A549 (cell line): ENCODE results near the gene SLC35A4. TPM values are rescaled to one million over a fixed set of nuclear protein-coding genes. Genes with fewer than 3 reads are reported as not detected.

Source experiments
- ATAC-seq, 2 experiments: fragments of 200-7000 bp in 1 of 2; fragments of >200 bp in 1 of 2; cut with Nextera tagmentation in 1 of 2; cut with Tn5 transposase in 1 of 2; 3 replicates each; pipeline versions ENCODE4 v1.8.0 to v1.9.1; 2018 to 2020; ENCODE audit warnings: mild to moderate bottlenecking in 1 of 2, moderate library complexity in 1 of 2
- CTCF ChIA-PET: fragments of 300-600 bp; sonication (Branson Sonifier 250); formaldehyde crosslinking; extraction: SDS; loops from one replicate; lab custom pipeline; 2021; ENCODE audit warnings: antibody characterized with exemption, inconsistent platforms; lab: Yijun Ruan, JAX
- POLR2A ChIA-PET: fragments of 350-600 bp; formaldehyde crosslinking; extraction: SDS; loops from one replicate; lab custom pipeline; 2021; ENCODE audit warnings: antibody characterized with exemption, inconsistent platforms; lab: Yijun Ruan, JAX
- DNase-seq, 2 experiments: peaks; one replicate each; pipeline versions ENCODE4 v3.0.0 to v3.0.0-alpha.2; 2011 to 2016; ENCODE audit warnings: low read depth in 1 of 2, low spot score in 1 of 2
- FAIRE-seq: peaks from 2 replicates; lab custom pipeline; 2011; peaks lifted over from hg19 to GRCh38; lab: Jason Lieb, UNC
- H3K27ac ChIP-seq, 2 experiments: fragments of >200 bp; sonication (Bioruptor Twin); formaldehyde crosslinking; 3 replicates each; pipeline ENCODE4 v1.5.1; 2016 to 2017
- H3K4me1 ChIP-seq: fragments of >200 bp; sonication (Bioruptor Twin); formaldehyde crosslinking; 3 replicates; pipeline ENCODE4 v1.6.1; 2016
- H3K4me2 ChIP-seq: fragments of >200 bp; sonication (Bioruptor Twin); formaldehyde crosslinking; 3 replicates; pipeline ENCODE4 v1.6.1; 2016
- H3K4me3 ChIP-seq: fragments of >200 bp; sonication (Bioruptor Twin); formaldehyde crosslinking; 3 replicates; pipeline ENCODE4 v1.5.1; 2016
- H3K9me3 ChIP-seq: fragments of >200 bp; sonication (Bioruptor Twin); formaldehyde crosslinking; 3 replicates; pipeline ENCODE4 v1.6.1; 2016
- BHLHE40 ChIP-seq: IDR thresholded peaks from 2 replicates; pipeline ENCODE4 v1.6.1; 2012; ENCODE audit warnings: low read depth, low read length, inconsistent platforms
- CBX2 ChIP-seq: fragments of 200-600 bp; sonication (generic); IDR thresholded peaks from 2 replicates; pipeline ENCODE4 v1.6.1; 2016; ENCODE audit warnings: low read depth, mild to moderate bottlenecking, borderline replicate concordance
- CEBPB ChIP-seq, 2 experiments: fragments of >200 bp in 1 of 2; sonication (Bioruptor Twin) in 1 of 2; formaldehyde crosslinking in 1 of 2; IDR thresholded peaks; 2 replicates each; pipeline ENCODE4 v1.6.1; 2012 to 2016
- CHD4 ChIP-seq: fragments of 200-600 bp; sonication (generic); IDR thresholded peaks from 2 replicates; pipeline ENCODE4 v1.6.1; 2016; ENCODE audit warnings: antibody characterized with exemption, mild to moderate bottlenecking, borderline replicate concordance
- EHF ChIP-seq: fragments of 250-450 bp; sonication (Bioruptor Pico); IDR thresholded peaks from 2 replicates; pipeline ENCODE4 v1.5.0; 2020; ENCODE audit warnings: mild to moderate bottlenecking
- EHMT2 ChIP-seq: fragments of 200-600 bp; sonication (generic); IDR thresholded peaks from 2 replicates; pipeline ENCODE4 v1.6.1; 2016; ENCODE audit warnings: antibody characterized with exemption, low read depth, mild to moderate bottlenecking, moderate library complexity
- EP300 ChIP-seq, 2 experiments: fragments of >200 bp; sonication (Bioruptor Twin); formaldehyde crosslinking; IDR thresholded peaks; 2 replicates in 1 of 2; 3 replicates in 1 of 2; pipeline ENCODE4 v1.6.1; 2016 to 2017
- FOSL2 ChIP-seq, 2 experiments: fragments of 450-650 bp in 1 of 2; fragments of >200 bp in 1 of 2; sonication (Bioruptor Twin) in 1 of 2; formaldehyde crosslinking; IDR thresholded peaks; 2 replicates each; pipeline versions ENCODE4 v1.5.0 to v1.6.1; 2016 to 2020; ENCODE audit warnings: mild to moderate bottlenecking in 1 of 2, moderate library complexity in 1 of 2
- FOXS1 ChIP-seq: fragments of 250-450 bp; sonication (Bioruptor Pico); IDR thresholded peaks from 2 replicates; pipeline ENCODE4 v1.5.0; 2020; ENCODE audit warnings: mild to moderate bottlenecking, moderate library complexity
- HOXA7 ChIP-seq: fragments of 250-450 bp; sonication (Bioruptor Pico); IDR thresholded peaks from 2 replicates; pipeline ENCODE4 v1.5.0; 2020; ENCODE audit warnings: mild to moderate bottlenecking, moderate library complexity
- HOXB5 ChIP-seq: fragments of 250-450 bp; sonication (Bioruptor Pico); IDR thresholded peaks from 2 replicates; pipeline ENCODE4 v1.5.0; 2020; ENCODE audit warnings: mild to moderate bottlenecking, moderate library complexity
- JUNB ChIP-seq: fragments of >200 bp; sonication (Bioruptor Twin); formaldehyde crosslinking; IDR thresholded peaks from 2 replicates; pipeline ENCODE4 v1.6.1; 2016
- KDM1A ChIP-seq: fragments of 200-600 bp; sonication (generic); IDR thresholded peaks from 2 replicates; pipeline ENCODE4 v1.6.1; 2016; ENCODE audit warnings: low read depth, mild to moderate bottlenecking
- MAFK ChIP-seq: fragments of 450-650 bp; IDR thresholded peaks from 2 replicates; pipeline ENCODE4 v1.6.1; 2014; ENCODE audit not compliant: partially characterized antibody
- PHF8 ChIP-seq: fragments of 200-600 bp; sonication (generic); IDR thresholded peaks from 2 replicates; pipeline ENCODE4 v1.6.1; 2016; ENCODE audit warnings: low read depth, mild to moderate bottlenecking, antibody characterized with exemption, moderate library complexity, borderline replicate concordance
- POLR2A ChIP-seq: IDR thresholded peaks from 2 replicates; pipeline ENCODE4 v1.6.1; 2012; ENCODE audit warnings: mild to moderate bottlenecking, low read length
- RAD21 ChIP-seq, 2 experiments: fragments of >200 bp in 1 of 2; sonication (Bioruptor Twin) in 1 of 2; formaldehyde crosslinking in 1 of 2; IDR thresholded peaks in 1 of 2; conservative IDR thresholded peaks in 1 of 2; 2 replicates in 1 of 2; 3 replicates in 1 of 2; pipeline ENCODE4 v1.6.1; 2012 to 2018; ENCODE audit warnings: inconsistent platforms in 1 of 2
- RCOR1 ChIP-seq: fragments of 150-350 bp; IDR thresholded peaks from 2 replicates; pipeline ENCODE4 v1.6.1; 2014; ENCODE audit warnings: antibody characterized with exemption, low read length, low read depth
- RNF2 ChIP-seq: fragments of 200-600 bp; sonication (generic); IDR thresholded peaks from 2 replicates; pipeline ENCODE4 v1.6.1; 2016; ENCODE audit warnings: low read depth, mild to moderate bottlenecking, antibody characterized with exemption, moderate library complexity, borderline replicate concordance
- SREBF2 ChIP-seq: fragments of 450-650 bp; IDR thresholded peaks from 2 replicates; pipeline ENCODE4 v1.6.1; 2014; ENCODE audit warnings: mild to moderate bottlenecking, moderate library complexity
- TP53 ChIP-seq: fragments of 250-450 bp; sonication (Bioruptor Pico); IDR thresholded peaks from 2 replicates; pipeline ENCODE4 v1.5.0; 2021; ENCODE audit warnings: mild to moderate bottlenecking, moderate library complexity
- USF2 ChIP-seq: fragments of 450-650 bp; IDR thresholded peaks from 2 replicates; pipeline ENCODE4 v1.6.1; 2014; ENCODE audit warnings: antibody characterized with exemption
- ZFP36 ChIP-seq: fragments of 450-650 bp; IDR thresholded peaks from 2 replicates; pipeline ENCODE4 v1.6.1; 2014; ENCODE audit warnings: borderline replicate concordance; ENCODE audit not compliant: partially characterized antibody
- ZSCAN20 ChIP-seq: fragments of 250-450 bp; sonication (Bioruptor Pico); IDR thresholded peaks from 2 replicates; pipeline ENCODE4 v1.8.0; 2022; ENCODE audit warnings: mild to moderate bottlenecking, moderate library complexity
- WGBS: methylation state at CpG from one replicate; pipeline ENCODE4 v1.1.6; 2017; ENCODE audit errors: missing lambda C conversion rate; 5-methylcytosine and 5-hydroxymethylcytosine counted together
- polyA plus RNA-seq, 4 experiments: library from polyadenylated mRNA; depleted of rRNA in 3 of 4; stranded (reverse); fragments of >200 nt; fragmentation: RNase III in 1 of 4; extraction: RNeasy Plus Mini Kit Qiagen cat#74134 plus additional on column Dnase treatment in 1 of 4; gene quantifications; 2 replicates in 3 of 4; 3 replicates in 1 of 4; pipeline ENCODE4 v1.2.3, GENCODE V29; 2011 to 2017
- TF ChIP-seq, protein P1 (sequence below): fragments of >200 bp; sonication (Bioruptor Twin); formaldehyde crosslinking; IDR thresholded peaks from 3 replicates; pipeline ENCODE4 v1.6.1; 2016
- TF ChIP-seq, protein P2 (sequence below): fragments of >200 bp; sonication (Bioruptor Twin); formaldehyde crosslinking; IDR thresholded peaks from 3 replicates; pipeline ENCODE4 v1.5.1; 2016
- TF ChIP-seq, protein P3 (sequence below): fragments of 250-450 bp; sonication (Bioruptor Pico); IDR thresholded peaks from 2 replicates; pipeline ENCODE4 v1.5.0; 2021; ENCODE audit warnings: mild to moderate bottlenecking, moderate library complexity, borderline replicate concordance

Gene SLC35A4
- polyA plus RNA-seq, 2 of the 4 experiments (the other 2 are of a cell fraction), result 65.6 to 79.5 TPM

GRCh38 chr5:140570058-140570457 lies 5.4 kb downstream of the SLC35A4 start:
- FAIRE-seq, result no peak
- H3K4me3 ChIP-seq, result no peak overlapping the region
- no peak; a peak in 1 of 6 replicates for ATAC-seq
- 97% methylated on average over 3 of the region's 4 CpGs for WGBS
- ChIA-PET POLR2A (interaction anchor here (0.9 to 1.2 kb wide), 3 partner anchors 13 to 78 kb away, joined by 3 to 5 read pairs (median 5); partner anchors contain the start of genes IK, NDUFA2 and SRA1), CTCF (interaction anchor here (0.9 to 2.7 kb wide), 6 partner anchors 9 to 150 kb away, joined by 3 to 8 read pairs (median 4); partner anchors contain the start of genes EIF4EBP3 and TMCO6)
- no peak for TF ChIP-seq CBX2
- TF ChIP-seq MAFK, result no peak
- TF ChIP-seq EP300 (IDR thresholded peaks at IDR 0.05), result no peak
- no peak for TF ChIP-seq FOSL2 (IDR thresholded peaks at IDR 0.05)
- no peak for TF ChIP-seq FOSL2 (CRISPR knock-in tag; IDR thresholded peaks at IDR 0.05)
- no peak for TF ChIP-seq RAD21 (conservative IDR thresholded peaks at IDR 0.05 in 1 of 2, IDR thresholded peaks at IDR 0.05 in 1 of 2)
- H3K9me3 ChIP-seq, result no peaks in the 10 kb centered on the region
- peaks cover 11% of the 10 kb centered on the region for H3K4me1 ChIP-seq
- DNase-seq, result no peak
- no peak overlapping the region for H3K27ac ChIP-seq
- no peak overlapping the region for H3K4me2 ChIP-seq

DNA sequence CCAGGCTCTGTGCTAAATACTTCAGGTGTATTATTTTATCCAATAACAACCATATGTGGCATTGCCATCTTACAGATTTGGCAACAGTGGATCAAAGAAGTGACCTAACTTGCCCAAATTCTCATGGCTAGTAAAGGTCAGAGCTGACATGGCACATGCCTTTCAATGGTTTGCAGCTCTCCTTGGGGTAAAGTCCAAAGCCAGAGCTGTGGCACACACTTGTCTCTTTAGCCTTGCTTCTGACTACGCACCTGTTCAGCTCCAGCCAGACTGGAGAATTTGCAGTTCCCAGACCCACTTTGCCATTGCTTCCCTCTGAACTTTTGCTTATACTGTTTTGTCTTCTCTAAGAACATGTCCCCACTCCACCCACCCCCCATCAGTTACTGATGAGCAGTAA lies 5.9 kb downstream of the SLC35A4 start:
- no peak overlapping the region for H3K27ac ChIP-seq
- ChIA-PET POLR2A (interaction anchor here (1.0 to 1.2 kb wide), 2 partner anchors 13 to 77 kb away, joined by 3 to 5 read pairs; partner anchors contain the start of genes IK, NDUFA2 and SRA1), CTCF (interaction anchor here (0.6 to 2.7 kb wide), 5 partner anchors 8 to 324 kb away, joined by 3 to 8 read pairs (median 5); partner anchors contain the start of genes EIF4EBP3 and TMCO6)
- TF ChIP-seq ZSCAN20 (CRISPR knock-in tag), result no peak
- TF ChIP-seq TP53, result no peak
- TF ChIP-seq FOSL2 (IDR thresholded peaks at IDR 0.05), result no peak
- TF ChIP-seq FOSL2 (CRISPR knock-in tag; IDR thresholded peaks at IDR 0.05), result no peak
- no peak for TF ChIP-seq MAFK
- TF ChIP-seq, protein P1, sequence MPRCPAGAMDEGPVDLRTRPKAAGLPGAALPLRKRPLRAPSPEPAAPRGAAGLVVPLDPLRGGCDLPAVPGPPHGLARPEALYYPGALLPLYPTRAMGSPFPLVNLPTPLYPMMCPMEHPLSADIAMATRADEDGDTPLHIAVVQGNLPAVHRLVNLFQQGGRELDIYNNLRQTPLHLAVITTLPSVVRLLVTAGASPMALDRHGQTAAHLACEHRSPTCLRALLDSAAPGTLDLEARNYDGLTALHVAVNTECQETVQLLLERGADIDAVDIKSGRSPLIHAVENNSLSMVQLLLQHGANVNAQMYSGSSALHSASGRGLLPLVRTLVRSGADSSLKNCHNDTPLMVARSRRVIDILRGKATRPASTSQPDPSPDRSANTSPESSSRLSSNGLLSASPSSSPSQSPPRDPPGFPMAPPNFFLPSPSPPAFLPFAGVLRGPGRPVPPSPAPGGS, result no peak
- no peak for TF ChIP-seq SREBF2
- TF ChIP-seq JUNB, result no peak
- TF ChIP-seq, protein P2, sequence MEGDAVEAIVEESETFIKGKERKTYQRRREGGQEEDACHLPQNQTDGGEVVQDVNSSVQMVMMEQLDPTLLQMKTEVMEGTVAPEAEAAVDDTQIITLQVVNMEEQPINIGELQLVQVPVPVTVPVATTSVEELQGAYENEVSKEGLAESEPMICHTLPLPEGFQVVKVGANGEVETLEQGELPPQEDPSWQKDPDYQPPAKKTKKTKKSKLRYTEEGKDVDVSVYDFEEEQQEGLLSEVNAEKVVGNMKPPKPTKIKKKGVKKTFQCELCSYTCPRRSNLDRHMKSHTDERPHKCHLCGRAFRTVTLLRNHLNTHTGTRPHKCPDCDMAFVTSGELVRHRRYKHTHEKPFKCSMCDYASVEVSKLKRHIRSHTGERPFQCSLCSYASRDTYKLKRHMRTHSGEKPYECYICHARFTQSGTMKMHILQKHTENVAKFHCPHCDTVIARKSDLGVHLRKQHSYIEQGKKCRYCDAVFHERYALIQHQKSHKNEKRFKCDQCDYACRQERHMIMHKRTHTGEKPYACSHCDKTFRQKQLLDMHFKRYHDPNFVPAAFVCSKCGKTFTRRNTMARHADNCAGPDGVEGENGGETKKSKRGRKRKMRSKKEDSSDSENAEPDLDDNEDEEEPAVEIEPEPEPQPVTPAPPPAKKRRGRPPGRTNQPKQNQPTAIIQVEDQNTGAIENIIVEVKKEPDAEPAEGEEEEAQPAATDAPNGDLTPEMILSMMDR, result no peak
- TF ChIP-seq ZFP36, result no peak
- TF ChIP-seq CHD4, result no peak
- TF ChIP-seq CEBPB (IDR thresholded peaks at IDR 0.05), result no peak
- no peak for TF ChIP-seq POLR2A
- TF ChIP-seq EHF (CRISPR knock-in tag), result no peak
- no peak overlapping the region for H3K4me2 ChIP-seq
- DNase-seq (no peak), ATAC-seq (no peak), FAIRE-seq (no peak)
- WGBS, result 95% methylated on average over 1 of the region's 1 CpG
- no peak overlapping the region for H3K4me3 ChIP-seq
- H3K4me1 ChIP-seq, result peaks cover 9% of the 10 kb centered on the region
- H3K9me3 ChIP-seq, result no peaks in the 10 kb centered on the region

DNA sequence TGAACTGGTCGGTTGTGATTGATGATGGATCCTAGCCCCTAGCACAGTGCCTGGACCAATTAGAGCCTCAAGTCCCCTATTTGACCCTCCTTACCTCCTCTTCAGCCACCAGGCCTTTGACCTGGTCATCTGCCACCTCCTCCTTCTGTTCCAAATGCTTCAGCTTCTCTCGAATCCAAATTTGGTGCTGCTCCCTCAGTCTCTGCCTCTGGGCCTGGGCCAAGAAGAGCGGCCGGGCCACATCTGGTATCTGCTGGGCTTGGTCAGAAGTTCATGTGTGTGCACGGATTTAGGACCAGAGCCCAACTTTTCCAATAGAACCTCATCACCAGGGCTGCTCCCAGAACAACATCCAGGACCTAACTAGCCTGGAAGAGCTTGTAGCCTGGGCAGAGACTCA lies 6.5 kb downstream of the SLC35A4 start:
- ChIA-PET POLR2A (interaction anchor here (1.2 kb wide), 1 partner anchor 14 kb away, joined by 3 read pairs; the partner anchor contains the start of gene SRA1), CTCF (interaction anchor here (0.6 to 2.7 kb wide), 3 partner anchors 64 to 324 kb away, joined by 3 to 8 read pairs (median 7); partner anchors contain the start of gene TMCO6)
- DNase-seq, result no peak
- Histone ChIP-seq H3K4me3 (no peak overlapping the region), H3K4me1 (peaks cover 3% of the 10 kb centered on the region; the same call in 2 of the 3 replicates), H3K4me2 (no peak overlapping the region), H3K27ac (no peak overlapping the region), H3K9me3 (no peaks in the 10 kb centered on the region)
- no peak for ATAC-seq
- 86% methylated on average over 5 of the region's 5 CpGs for WGBS
- no peak for FAIRE-seq
- TF ChIP-seq, protein P3, sequence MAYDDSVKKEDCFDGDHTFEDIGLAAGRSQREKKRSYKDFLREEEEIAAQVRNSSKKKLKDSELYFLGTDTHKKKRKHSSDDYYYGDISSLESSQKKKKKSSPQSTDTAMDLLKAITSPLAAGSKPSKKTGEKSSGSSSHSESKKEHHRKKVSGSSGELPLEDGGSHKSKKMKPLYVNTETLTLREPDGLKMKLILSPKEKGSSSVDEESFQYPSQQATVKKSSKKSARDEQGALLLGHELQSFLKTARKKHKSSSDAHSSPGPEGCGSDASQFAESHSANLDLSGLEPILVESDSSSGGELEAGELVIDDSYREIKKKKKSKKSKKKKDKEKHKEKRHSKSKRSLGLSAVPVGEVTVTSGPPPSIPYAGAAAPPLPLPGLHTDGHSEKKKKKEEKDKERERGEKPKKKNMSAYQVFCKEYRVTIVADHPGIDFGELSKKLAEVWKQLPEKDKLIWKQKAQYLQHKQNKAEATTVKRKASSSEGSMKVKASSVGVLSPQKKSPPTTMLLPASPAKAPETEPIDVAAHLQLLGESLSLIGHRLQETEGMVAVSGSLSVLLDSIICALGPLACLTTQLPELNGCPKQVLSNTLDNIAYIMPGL (CRISPR knock-in tag), result no peak
- no peak for TF ChIP-seq TP53
- TF ChIP-seq HOXA7 (CRISPR knock-in tag), result no peak
- no peak for TF ChIP-seq FOXS1 (CRISPR knock-in tag)
- TF ChIP-seq BHLHE40, result no peak
- TF ChIP-seq EHMT2, result no peak
- no peak for TF ChIP-seq CEBPB (IDR thresholded peaks at IDR 0.05)
- no peak for TF ChIP-seq FOSL2 (IDR thresholded peaks at IDR 0.05)
- TF ChIP-seq FOSL2 (CRISPR knock-in tag; IDR thresholded peaks at IDR 0.05), result no peak
- TF ChIP-seq PHF8, result no peak
- TF ChIP-seq EP300 (IDR thresholded peaks at IDR 0.05), result no peak
- no peak for TF ChIP-seq RNF2
- TF ChIP-seq JUNB, result no peak
- no peak for TF ChIP-seq USF2
- TF ChIP-seq HOXB5 (CRISPR knock-in tag), result no peak
- TF ChIP-seq KDM1A, result no peak
- no peak for TF ChIP-seq RCOR1
